ENCODE measurements around the gene ENTPD5.
"Not testable (repeated sequence)": the region's sequence is repeated elsewhere in the genome, so short reads cannot be mapped to it uniquely, and the experiment has no call there.

ENTPD5 gene

GRCh38 chr14:74015176-74015575, 3.9 kb downstream of the ENTPD5 start:
- Histone ChIP-seq H3K4me2 (no peak overlapping the region), H3K36me3 (peaks cover 0 to 25% (median 0%) of the 10 kb centered on the region in 11 experiments; a peak in 7 of 22 replicates), H3K4me3 (no peak overlapping the region), H3K9me3 (replicated peaks in 1 of 11) (no peaks in the 10 kb centered on the region), H3K4me1 (peaks cover 7 to 15% (median 14%) of the 10 kb centered on the region in 10 experiments), H3K9ac (no peak overlapping the region), H3K27ac (no peak overlapping the region), H4K20me1 (no peaks in the 10 kb centered on the region), H3K27me3 (no peaks in the 10 kb centered on the region)
- no peak for TF ChIP-seq Cebpa-rat (IDR thresholded peaks at IDR 0.05)

- H3K9ac ChIP-seq: no peak overlapping the region
- peaks cover 6 to 10% (median 8%) of the 10 kb centered on the region in 10 experiments for H3K4me1 ChIP-seq
- TF ChIP-seq Cebpa-rat (IDR thresholded peaks at IDR 0.05): no peak
- H3K36me3 ChIP-seq: peaks cover 0 to 34% (median 8%) of the 10 kb centered on the region in 11 experiments; a peak in 9 of 22 replicates
- H3K4me2 ChIP-seq: no peak overlapping the region
- H4K20me1 ChIP-seq: no peaks in the 10 kb centered on the region
- no peaks in the 10 kb centered on the region for H3K9me3 ChIP-seq (replicated peaks in 1 of 11)
- H3K27ac ChIP-seq: no peak overlapping the region
- no peaks in the 10 kb centered on the region for H3K27me3 ChIP-seq
- H3K4me3 ChIP-seq: no peak overlapping the region
Observed at GRCh38 chr14:74014299-74014698, 4.8 kb downstream of the ENTPD5 start.

- Histone ChIP-seq H4K20me1 (no peaks in the 10 kb centered on the region), H3K27ac (no peak overlapping the region), H3K4me3 (no peak overlapping the region), H3K9me3 (replicated peaks in 1 of 11) (no peaks in the 10 kb centered on the region), H3K27me3 (no peaks in the 10 kb centered on the region), H3K9ac (no peak overlapping the region), H3K36me3 (peaks cover 4 to 52% (median 22%) of the 10 kb centered on the region in 11 experiments; a peak in 19 of 22 replicates), H3K4me1 (no peaks in the 10 kb centered on the region), H3K4me2 (no peak overlapping the region)
- TF ChIP-seq Cebpa-rat (IDR thresholded peaks at IDR 0.05): no peak
Observed at GRCh38 chr14:74008843-74009499, 10.1 kb downstream of the ENTPD5 start.

- not testable (repeated sequence) for H3K27ac ChIP-seq; H3K27me3 ChIP-seq; H3K4me3 ChIP-seq; H3K4me1 ChIP-seq; H3K9ac ChIP-seq; H4K20me1 ChIP-seq; H3K4me2 ChIP-seq; H3K9me3 ChIP-seq (replicated peaks in 1 of 11)
- peaks cover 4 to 62% (median 25%) of the 10 kb centered on the region in 11 experiments; a peak in 20 of 22 replicates for H3K36me3 ChIP-seq
Observed at GRCh38 chr14:74005664-74006063, 13.4 kb downstream of the ENTPD5 start.

- Histone ChIP-seq H3K27me3 (no peaks in the 10 kb centered on the region), H4K20me1 (no peaks in the 10 kb centered on the region), H3K9ac (no peak overlapping the region), H3K36me3 (peaks cover 0 to 31% (median under 1%) of the 10 kb centered on the region in 11 experiments; a peak in 6 of 22 replicates), H3K9me3 (replicated peaks in 1 of 11) (no peaks in the 10 kb centered on the region), H3K27ac (no peak overlapping the region), H3K4me2 (no peak overlapping the region), H3K4me3 (no peak overlapping the region), H3K4me1 (peaks cover 0 to 12% (median 8%) of the 10 kb centered on the region in 10 experiments; a peak in 16 of 20 replicates)
- TF ChIP-seq Cebpa-rat (IDR thresholded peaks at IDR 0.05): no peak
Observed at GRCh38 chr14:73998726-73999125, 20.4 kb downstream of the ENTPD5 start.

GRCh38 chr14:73997944-73998447, 21.1 kb downstream of the ENTPD5 start:
- Histone ChIP-seq H4K20me1 (no peaks in the 10 kb centered on the region), H3K4me2 (no peak overlapping the region), H3K9me3 (replicated peaks in 1 of 11) (no peaks in the 10 kb centered on the region), H3K27ac (no peak overlapping the region), H3K36me3 (peaks cover 0 to 23% (median 0%) of the 10 kb centered on the region in 11 experiments; a peak in 4 of 22 replicates), H3K4me3 (no peak overlapping the region), H3K9ac (no peak overlapping the region), H3K4me1 (peaks cover 0 to 12% (median 8%) of the 10 kb centered on the region in 10 experiments; a peak in 16 of 20 replicates), H3K27me3 (no peaks in the 10 kb centered on the region)
- no peak for TF ChIP-seq Cebpa-rat (IDR thresholded peaks at IDR 0.05)

GRCh38 chr14:73997108-73997943, 21.8 kb downstream of the ENTPD5 start:
- Histone ChIP-seq H3K4me2 (no peak overlapping the region), H3K27me3 (no peaks in the 10 kb centered on the region), H3K4me1 (peaks cover 0 to 12% (median 8%) of the 10 kb centered on the region in 10 experiments; a peak in 16 of 20 replicates), H4K20me1 (no peaks in the 10 kb centered on the region), H3K9ac (no peak overlapping the region), H3K27ac (no peak overlapping the region), H3K4me3 (no peak overlapping the region), H3K36me3 (peaks cover 0 to 20% (median 0%) of the 10 kb centered on the region in 11 experiments; a peak in 4 of 22 replicates), H3K9me3 (replicated peaks in 1 of 11) (no peaks in the 10 kb centered on the region)
- no peak for TF ChIP-seq Cebpa-rat (IDR thresholded peaks at IDR 0.05)

- TF ChIP-seq Cebpa-rat (IDR thresholded peaks at IDR 0.05): no peak
- Histone ChIP-seq H3K27ac (no peak overlapping the region), H3K9me3 (replicated peaks in 1 of 11) (no peaks in the 10 kb centered on the region), H4K20me1 (no peaks in the 10 kb centered on the region), H3K27me3 (no peaks in the 10 kb centered on the region), H3K4me3 (no peak overlapping the region), H3K4me1 (peaks cover 0 to 12% (median 8%) of the 10 kb centered on the region in 10 experiments; a peak in 16 of 20 replicates), H3K36me3 (peaks cover 0 to 20% (median 0%) of the 10 kb centered on the region in 11 experiments; a peak in 4 of 22 replicates), H3K9ac (no peak overlapping the region), H3K4me2 (no peak overlapping the region)
Observed at GRCh38 chr14:73996731-73997107, 22.4 kb downstream of the ENTPD5 start.

- Histone ChIP-seq H4K20me1 (no peaks in the 10 kb centered on the region), H3K36me3 (peaks cover 0 to 20% (median 0%) of the 10 kb centered on the region in 11 experiments; a peak in 4 of 22 replicates), H3K9me3 (replicated peaks in 1 of 11) (no peaks in the 10 kb centered on the region), H3K4me2 (no peak overlapping the region), H3K9ac (no peak overlapping the region), H3K27me3 (no peaks in the 10 kb centered on the region), H3K4me1 (peaks cover 0 to 12% (median 8%) of the 10 kb centered on the region in 10 experiments; a peak in 16 of 20 replicates), H3K4me3 (no peak overlapping the region), H3K27ac (no peak overlapping the region)
- no peak for TF ChIP-seq Cebpa-rat (IDR thresholded peaks at IDR 0.05)
Observed at GRCh38 chr14:73995977-73996378, 23.1 kb downstream of the ENTPD5 start.

Data from BLaER1 treated with 17β-estradiol and CSF1 and Interleukin-3, amounts not matched to agents 10 nM and 100 nM (cell line).